Lung (tissue), 12 donors: ENCODE data around the gene PEAR1. TPM values are rescaled to one million over a fixed set of nuclear protein-coding genes. Genes with fewer than 3 reads are reported as not detected.

Experiments used
- ATAC-seq: fragments of 200-7000 bp; cut with Tn5 transposase; one replicate; pipeline ENCODE4 v1.9.1; 2020; ENCODE audit warnings: moderate number of reproducible peaks; ENCODE audit not compliant: insufficient read depth, low FRiP score
- DNase-seq, 3 donors: peaks; one replicate each; pipeline ENCODE4 v3.0.0-alpha.2; 2013 to 2017
- H3K27ac ChIP-seq, 2 donors: one replicate each; pipeline ENCODE4 v1.5.1; 2013; ENCODE audit warnings: mild to moderate bottlenecking in 2 of 2, moderate library complexity in 2 of 2, control low read depth in 1 of 2, inconsistent platforms in 1 of 2, low read depth in 1 of 2, low read length in 1 of 2
- H3K27me3 ChIP-seq, 3 donors: one replicate each; pipeline ENCODE4 v1.5.1; 2013; ENCODE audit warnings: low read length in 2 of 3; ENCODE audit not compliant: control insufficient read depth in 3 of 3, insufficient read depth in 3 of 3
- H3K36me3 ChIP-seq, 4 donors: one replicate each; pipeline ENCODE4 v1.5.1; 2013; ENCODE audit warnings: low read length in 4 of 4, mild to moderate bottlenecking in 1 of 4, moderate library complexity in 1 of 4; ENCODE audit not compliant: control insufficient read depth in 4 of 4, insufficient read depth in 4 of 4
- H3K4me1 ChIP-seq, 5 donors: one replicate each; pipeline ENCODE4 v1.5.1; 2013; ENCODE audit warnings: low read length in 5 of 5, mild to moderate bottlenecking in 2 of 5, moderate library complexity in 1 of 5; ENCODE audit not compliant: control insufficient read depth in 5 of 5, insufficient read depth in 5 of 5
- H3K4me3 ChIP-seq: one replicate; pipeline ENCODE4 v1.5.1; 2013; ENCODE audit warnings: mild to moderate bottlenecking, control low read depth, moderate library complexity
- H3K9ac ChIP-seq, 2 donors: one replicate each; pipeline ENCODE4 v1.5.1; 2013; ENCODE audit warnings: low read length in 2 of 2, control low read depth in 1 of 2; ENCODE audit not compliant: insufficient read depth in 1 of 2
- H3K9me3 ChIP-seq, 4 donors: one replicate each; pipeline ENCODE4 v1.5.1; 2013; ENCODE audit warnings: low read length in 3 of 4, mild to moderate bottlenecking in 1 of 4, moderate library complexity in 1 of 4; ENCODE audit not compliant: control insufficient read depth in 4 of 4, insufficient read depth in 3 of 4
- WGBS, 2 donors: extraction: QIAGEN DNeasy Blood & Tissue Kit; methylation state at CpG; one replicate each; pipeline ENCODE4 v1.1.7; 2013; 5-methylcytosine and 5-hydroxymethylcytosine counted together
- polyA plus RNA-seq, 2 donors: library from polyadenylated mRNA; stranded (reverse); fragments of 200-250 nt; gene quantifications; one replicate each; pipeline ENCODE4 v1.2.1, GENCODE V29; 2013
- total RNA-seq, 2 donors: library from RNA; depleted of rRNA in 1 of 2; stranded (reverse); fragments of >200 nt in 1 of 2; gene quantifications; one replicate each; pipeline ENCODE4 v1.2.1, GENCODE V29; 2014 to 2021
- TF ChIP-seq, protein P1 (sequence below): IDR thresholded peaks from 2 replicates; pipeline ENCODE4 v1.5.1; 2012; ENCODE audit warnings: mild to moderate bottlenecking; ENCODE audit errors: control extremely low read depth, extremely low read depth
- donor health status: control.
- donor health status: control.
- donor health status: Bipolar disorder and iron deficiency.
- donor health status: healthy.
- donor health status: DM: yes; HTN: yes; CAD: no.

PEAR1 gene
- total and polyA plus RNA-seq, 4 donors: 7.6 to 15.3 (median 12.9) TPM

DNA sequence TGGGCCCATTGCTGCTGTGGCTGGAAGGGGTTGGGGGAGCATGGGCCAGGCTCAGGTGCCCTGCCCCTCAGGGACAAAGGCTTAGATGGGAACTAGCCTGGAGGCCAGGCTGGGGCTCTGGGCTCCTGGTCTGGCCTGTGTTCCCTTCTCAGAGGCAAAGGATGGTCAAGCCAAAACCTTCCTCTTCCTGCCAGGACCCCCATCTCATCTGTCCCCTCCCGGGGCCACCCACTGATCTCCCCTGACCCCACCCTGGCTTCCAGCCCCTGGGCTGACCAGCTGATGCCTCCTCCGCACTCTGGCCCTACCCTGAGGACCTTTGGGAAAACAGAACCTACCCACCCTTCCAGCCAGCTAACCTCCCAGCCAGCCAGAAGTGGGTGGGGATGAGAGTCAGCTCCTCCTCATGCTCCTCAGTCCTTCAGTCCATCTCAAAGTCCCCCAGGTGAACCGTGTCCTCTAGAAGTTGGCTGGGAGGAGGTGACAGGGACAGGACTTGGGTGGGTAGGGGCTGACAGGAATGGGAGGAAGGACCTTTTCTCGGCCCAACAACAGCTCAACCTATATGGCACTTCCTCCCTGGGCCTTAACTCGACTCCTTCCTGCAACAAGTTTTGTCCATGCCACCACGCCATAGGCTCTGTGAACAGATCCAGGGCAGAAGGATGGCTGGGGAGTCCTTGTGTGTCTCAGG lies 7.5 kb downstream of the PEAR1 start:
- H3K27me3 ChIP-seq: peaks cover 0 to 3% (median 0%) of the 10 kb centered on the region in 3 donors
- no peak overlapping the region for H3K9ac ChIP-seq
- peaks cover 0 to 6% (median 2%) of the 10 kb centered on the region in 4 donors for H3K36me3 ChIP-seq
- H3K27ac ChIP-seq: peak overlapping the region in 1 of 2 donors; percentile 3
- ATAC-seq: no peak
- H3K9me3 ChIP-seq: no peaks in the 10 kb centered on the region
- H3K4me1 ChIP-seq: peaks cover 0 to 74% (median 38%) of the 10 kb centered on the region in 5 donors
- DNase-seq: no peak
- no peak overlapping the region for H3K4me3 ChIP-seq
- TF ChIP-seq, protein P1, sequence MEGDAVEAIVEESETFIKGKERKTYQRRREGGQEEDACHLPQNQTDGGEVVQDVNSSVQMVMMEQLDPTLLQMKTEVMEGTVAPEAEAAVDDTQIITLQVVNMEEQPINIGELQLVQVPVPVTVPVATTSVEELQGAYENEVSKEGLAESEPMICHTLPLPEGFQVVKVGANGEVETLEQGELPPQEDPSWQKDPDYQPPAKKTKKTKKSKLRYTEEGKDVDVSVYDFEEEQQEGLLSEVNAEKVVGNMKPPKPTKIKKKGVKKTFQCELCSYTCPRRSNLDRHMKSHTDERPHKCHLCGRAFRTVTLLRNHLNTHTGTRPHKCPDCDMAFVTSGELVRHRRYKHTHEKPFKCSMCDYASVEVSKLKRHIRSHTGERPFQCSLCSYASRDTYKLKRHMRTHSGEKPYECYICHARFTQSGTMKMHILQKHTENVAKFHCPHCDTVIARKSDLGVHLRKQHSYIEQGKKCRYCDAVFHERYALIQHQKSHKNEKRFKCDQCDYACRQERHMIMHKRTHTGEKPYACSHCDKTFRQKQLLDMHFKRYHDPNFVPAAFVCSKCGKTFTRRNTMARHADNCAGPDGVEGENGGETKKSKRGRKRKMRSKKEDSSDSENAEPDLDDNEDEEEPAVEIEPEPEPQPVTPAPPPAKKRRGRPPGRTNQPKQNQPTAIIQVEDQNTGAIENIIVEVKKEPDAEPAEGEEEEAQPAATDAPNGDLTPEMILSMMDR: no peak
- 47 to 64% methylated on average over 6 of the region's 6 CpGs for WGBS, 2 donors

DNA sequence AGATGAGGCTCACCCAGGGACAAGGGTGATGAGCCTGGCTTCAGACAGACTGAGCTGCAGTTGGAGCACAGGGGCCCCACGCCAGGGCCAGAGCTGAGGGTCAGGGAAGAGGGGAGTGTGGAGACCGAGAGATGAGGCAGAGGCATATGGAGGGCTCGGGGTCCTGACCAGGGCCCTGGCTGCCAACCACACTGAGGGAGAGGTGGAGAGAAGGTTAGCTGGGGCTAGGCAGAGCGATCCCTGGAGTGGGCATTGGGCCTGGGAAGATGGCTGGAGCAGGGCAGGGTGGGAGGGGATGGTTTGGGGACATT lies 8.0 kb downstream of the PEAR1 start:
- Histone ChIP-seq H3K4me1 (peaks cover 0 to 74% (median 38%) of the 10 kb centered on the region in 5 donors), H3K9me3 (no peaks in the 10 kb centered on the region), H3K9ac (no peak overlapping the region), H3K27me3 (peaks cover 0 to 3% (median 0%) of the 10 kb centered on the region in 3 donors), H3K36me3 (peaks cover 0 to 6% (median 3%) of the 10 kb centered on the region in 4 donors), H3K4me3 (no peak overlapping the region), H3K27ac (peak overlapping the region in 1 of 2 donors; percentile 3)
- ATAC-seq (no peak), DNase-seq (no peak)
- 90 to 95% methylated on average over 4 of the region's 4 CpGs for WGBS, 2 donors
- TF ChIP-seq, protein P1: no peak

DNA sequence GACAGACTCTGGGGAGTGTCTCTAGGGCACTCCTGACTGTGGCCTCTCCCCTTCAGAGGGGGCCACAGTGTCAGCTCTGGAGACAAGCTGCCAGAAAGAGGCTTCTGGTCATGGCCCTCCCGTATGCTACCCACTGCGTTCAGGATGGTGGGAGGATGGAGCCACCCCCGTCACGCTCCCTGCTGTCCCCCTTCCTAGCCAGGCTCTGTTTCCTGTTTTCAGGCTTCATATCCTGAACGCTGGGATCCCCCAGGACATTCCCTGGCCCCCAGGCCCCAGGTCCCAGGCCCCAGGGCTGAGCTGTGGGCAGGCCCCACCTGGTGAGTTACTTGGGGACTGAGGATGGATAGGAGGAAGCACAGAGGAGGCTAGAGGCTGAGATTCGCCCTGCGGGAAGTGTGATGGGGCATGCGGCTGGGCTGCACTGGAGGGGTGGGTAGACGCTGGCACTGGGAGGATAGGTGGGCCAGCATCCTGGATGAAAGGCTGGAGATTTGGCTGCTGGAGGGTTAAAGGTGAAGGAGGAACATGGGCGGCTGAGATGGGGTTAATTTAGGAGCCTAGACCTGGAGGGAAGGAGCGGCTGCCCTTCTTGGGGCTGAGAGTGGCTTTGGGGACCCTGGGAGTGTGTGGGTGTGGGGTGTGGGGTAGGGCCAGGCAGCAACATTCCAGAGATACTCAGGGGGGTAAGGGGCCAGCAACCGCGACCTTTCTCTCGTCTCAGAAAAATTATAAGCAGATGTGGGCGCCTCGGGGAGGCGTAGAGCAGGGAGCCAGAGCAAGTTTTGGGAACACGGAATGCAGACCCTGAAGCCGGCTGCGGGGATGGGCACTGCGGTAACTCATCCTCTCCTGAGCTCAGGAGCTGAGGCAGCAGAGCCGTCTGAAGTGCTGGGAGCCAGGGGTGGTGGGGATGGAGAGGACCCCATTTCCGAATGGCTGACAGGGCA lies 8.7 kb downstream of the PEAR1 start:
- Histone ChIP-seq H3K36me3 (peaks cover 0 to 9% (median 9%) of the 10 kb centered on the region in 4 donors), H3K27ac (peak overlapping the region in 1 of 2 donors; percentile 8), H3K4me1 (peaks cover 0 to 71% (median 37%) of the 10 kb centered on the region in 5 donors), H3K9me3 (no peaks in the 10 kb centered on the region), H3K27me3 (peaks cover 0 to 10% (median 0%) of the 10 kb centered on the region in 3 donors), H3K4me3 (no peak overlapping the region), H3K9ac (no peak overlapping the region)
- DNase-seq (no peak), ATAC-seq (no peak)
- 69 to 78% methylated on average over 21 to 23 of the region's 23 CpGs for WGBS, 2 donors
- TF ChIP-seq, protein P1: no peak
